Measurements from ENCODE around the gene KCNH3.
"Not testable (repeated sequence)": the region's sequence is repeated elsewhere in the genome, so short reads cannot be mapped to it uniquely, and the experiment has no call there.

The KCNH3 gene

DNA sequence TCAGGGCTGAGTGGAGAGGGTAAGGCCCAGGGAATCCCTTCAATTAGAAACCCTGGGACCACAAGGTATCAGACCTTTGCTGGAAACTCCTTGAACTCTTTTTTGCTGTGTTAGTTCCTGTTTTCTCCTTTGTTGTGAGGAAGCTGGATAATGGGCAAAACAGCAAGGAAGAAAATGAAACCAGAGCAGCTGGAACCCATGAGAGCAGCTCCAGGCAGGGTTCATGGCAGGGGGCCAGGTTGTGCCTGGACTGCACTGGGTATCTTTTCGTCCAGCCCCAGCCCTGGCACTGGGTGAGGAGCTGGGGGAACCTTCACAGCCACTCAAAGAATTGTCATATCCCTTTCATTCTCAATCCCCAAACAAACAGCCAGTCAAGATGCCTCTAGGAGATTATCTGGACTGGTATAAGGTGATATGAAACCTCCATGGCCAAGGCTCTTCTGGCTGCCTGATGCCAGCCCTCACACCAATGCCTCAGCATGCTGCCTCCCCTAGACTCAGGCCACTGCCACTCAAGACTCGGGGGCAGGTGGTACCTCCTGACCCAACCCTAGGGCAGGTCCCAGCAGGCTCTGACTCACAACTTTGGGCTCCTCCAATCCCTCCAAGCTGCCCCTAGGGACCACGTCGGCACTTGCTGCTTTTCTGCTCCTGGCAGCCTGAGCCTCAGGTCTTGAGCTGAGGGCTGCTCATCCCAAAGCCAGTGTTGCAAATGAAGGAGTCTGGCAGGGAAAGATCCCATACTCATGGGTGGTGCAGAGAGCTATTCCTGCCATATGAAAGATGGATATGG lies 50.1 kb downstream of the KCNH3 start:
- no peak for DNase-seq

DNA sequence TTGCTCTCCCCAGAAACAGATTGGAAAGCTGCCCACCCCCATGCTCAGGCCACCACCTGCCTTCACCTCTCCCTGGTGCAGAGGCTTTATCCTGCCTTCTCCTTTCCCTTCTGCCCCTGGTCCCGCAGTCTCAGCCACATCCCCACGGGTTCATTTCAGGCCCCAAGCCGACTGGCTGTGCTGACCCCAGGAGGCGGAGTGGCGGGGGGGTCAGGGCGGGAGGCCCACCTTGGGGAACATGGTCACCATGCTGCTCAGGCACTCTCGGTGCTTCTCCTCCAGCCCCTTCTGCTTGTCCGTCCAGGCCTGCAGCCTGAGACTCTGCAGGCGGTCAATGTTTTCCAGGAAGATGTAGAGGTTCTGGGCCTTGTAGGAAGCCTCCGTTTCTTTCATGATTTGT lies 59.7 kb downstream of the KCNH3 start:
- DNase-seq, result no peak

DNA sequence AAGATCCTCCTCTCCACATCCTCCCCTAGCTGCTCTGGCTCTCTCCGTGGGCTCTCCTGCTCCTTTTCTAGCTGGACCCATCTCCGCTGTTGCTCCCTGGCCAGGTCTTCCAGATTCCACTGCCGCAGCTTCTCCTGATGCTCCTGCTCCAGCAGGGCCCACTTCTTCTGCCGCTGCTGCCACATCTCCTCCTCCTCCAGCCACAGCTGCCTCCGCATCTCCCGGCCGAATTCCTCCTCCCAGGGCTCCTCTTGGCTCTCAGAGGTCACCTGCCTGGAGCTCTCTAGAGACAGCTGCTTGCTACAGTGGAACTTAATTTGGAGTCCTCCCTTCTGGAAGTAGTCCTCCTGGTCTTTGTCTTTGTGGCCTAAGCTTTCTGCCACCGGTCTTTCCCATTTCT lies 61.1 kb downstream of the KCNH3 start:
- DNase-seq, result no peak

DNA sequence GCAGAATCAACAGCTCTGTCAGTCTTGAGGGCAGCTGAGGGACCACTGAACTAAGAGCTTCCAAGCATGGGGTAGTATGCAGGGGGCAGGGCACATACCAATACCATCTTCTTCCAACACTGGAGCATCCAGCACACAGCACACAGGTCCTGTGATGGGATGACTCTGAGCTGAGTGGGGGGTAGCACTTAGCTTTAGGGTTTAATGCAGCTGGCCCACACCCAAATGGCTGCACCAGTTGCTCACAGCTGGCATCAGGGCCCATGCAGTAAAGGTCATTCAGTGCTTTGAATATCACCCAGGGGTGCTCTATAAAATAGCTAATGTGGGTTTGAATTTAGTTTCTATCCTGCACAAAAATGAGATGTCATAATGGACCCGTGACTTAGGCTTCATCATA lies 64.9 kb downstream of the KCNH3 start:
- DNase-seq, result no peak

DNA sequence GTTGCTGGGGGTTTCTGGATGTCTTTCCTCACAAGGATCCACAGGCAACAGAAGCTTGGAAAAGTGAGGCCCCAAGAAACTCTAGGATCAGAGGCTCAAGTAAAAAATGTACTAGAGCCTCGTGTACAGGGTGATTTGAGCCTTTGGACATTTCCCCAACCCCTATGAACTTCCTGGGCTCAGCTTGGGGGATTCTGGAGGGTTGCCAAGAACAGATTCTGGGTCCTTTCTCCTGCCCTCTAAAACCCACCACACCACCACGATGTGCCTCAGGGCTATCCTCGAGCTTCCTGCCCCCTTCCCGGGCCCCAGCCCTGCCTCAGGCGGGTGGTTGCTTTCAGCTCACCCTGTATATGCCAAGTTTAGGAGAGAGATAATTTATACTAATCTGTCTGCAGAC lies 66.0 kb downstream of the KCNH3 start:
- DNase-seq, result no peak

DNA sequence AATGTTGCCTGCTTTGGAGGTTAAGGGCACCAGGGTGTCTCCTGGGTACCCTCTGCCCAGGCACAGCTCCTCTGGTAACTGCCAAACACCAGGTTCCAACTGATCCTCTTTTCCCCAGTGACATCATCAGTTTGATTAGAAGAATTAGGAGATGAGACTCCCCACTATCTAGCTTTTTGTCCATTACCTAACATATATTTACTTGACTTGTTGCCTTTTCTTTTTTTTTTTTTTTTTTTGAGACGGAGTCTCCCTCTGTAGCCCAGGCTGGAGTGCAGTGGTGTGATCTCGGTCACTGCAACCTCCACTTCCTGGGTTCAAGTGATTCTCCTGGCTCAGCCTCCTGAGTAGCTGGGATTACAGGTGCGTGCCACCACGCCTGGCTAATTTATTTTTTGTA lies 66.7 kb downstream of the KCNH3 start, which contains the start of gene FAM186B:
FAM186B (minus strand) TSS at position 101 of the 400 bp plus-strand sequence. CDS start 162 bp downstream, outside the sequence.
- not testable (repeated sequence) for DNase-seq
